ENCODE data around the gene STUB1.
A peak's percentile ranks its signal among the peaks of the same experiment; 100 is the strongest.

Gene STUB1

DNA sequence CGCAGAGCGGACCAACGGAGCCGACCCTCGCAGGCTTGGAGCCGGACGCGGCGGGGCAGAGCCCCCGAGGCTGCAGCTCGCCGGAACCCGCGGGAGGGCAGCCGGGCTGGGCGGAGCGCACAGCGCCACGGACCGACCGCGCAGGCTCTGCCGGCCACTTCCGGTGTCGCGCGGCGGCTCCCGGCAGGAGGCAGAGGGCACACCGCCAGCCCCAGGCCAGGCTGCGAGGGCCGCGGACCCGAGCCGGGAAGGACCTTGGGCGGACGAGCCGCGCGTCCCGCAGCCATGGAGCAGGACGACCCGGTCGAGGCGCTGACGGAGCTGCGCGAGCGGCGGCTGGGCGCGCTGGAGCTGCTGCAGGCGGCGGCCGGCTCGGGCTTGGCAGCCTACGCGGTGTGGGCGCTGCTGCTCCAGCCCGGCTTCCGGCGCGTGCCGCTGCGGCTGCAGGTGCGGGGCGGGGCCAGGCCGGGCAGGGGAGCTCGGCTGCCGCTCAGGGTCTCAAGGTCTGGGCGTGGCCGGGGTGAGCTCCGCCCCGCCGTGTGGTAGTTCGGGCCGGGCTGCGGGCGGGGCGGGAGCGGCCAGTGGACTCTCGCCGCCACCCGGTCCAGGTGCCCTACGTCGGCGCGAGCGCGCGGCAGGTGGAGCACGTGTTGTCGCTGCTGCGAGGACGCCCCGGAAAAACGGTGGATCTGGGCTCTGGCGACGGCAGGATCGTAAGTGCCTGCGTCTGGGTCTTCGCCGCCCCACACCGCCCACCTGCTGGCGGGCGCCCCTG lies 41.0 kb downstream of the STUB1 start, which contains the start of gene ANTKMT:
Gene ANTKMT, plus strand, starts transcription at position 157 of the 775 bp plus-strand sequence. Its CDS starts 129 bp downstream, at position 286.
- H3K4me3 ChIP-seq (replicated peaks; ENCODE audit: insufficient read depth, low read length) = peak within 1 kb of the TSS; percentile 52
- peak; percentile 87 to 89 for DNase-seq (ENCODE audit: low read depth in 1 of 2, low spot score in 1 of 2)
- peaks cover 3% of the 10 kb centered on the region for H3K27me3 ChIP-seq (ENCODE audit: insufficient read depth, poor library complexity, severe bottlenecking)
- TF ChIP-seq POLR2AphosphoS5 (IDR thresholded peaks at IDR 0.05; ENCODE audit: low read depth) (peak; percentile 75), SPI1 (IDR thresholded peaks at IDR 0.05; ENCODE audit: borderline replicate concordance, low read depth) (no peak), GABPA (IDR thresholded peaks at IDR 0.05; ENCODE audit: low read depth) (peak; percentile 85)
- TF ChIP-seq, protein P1, sequence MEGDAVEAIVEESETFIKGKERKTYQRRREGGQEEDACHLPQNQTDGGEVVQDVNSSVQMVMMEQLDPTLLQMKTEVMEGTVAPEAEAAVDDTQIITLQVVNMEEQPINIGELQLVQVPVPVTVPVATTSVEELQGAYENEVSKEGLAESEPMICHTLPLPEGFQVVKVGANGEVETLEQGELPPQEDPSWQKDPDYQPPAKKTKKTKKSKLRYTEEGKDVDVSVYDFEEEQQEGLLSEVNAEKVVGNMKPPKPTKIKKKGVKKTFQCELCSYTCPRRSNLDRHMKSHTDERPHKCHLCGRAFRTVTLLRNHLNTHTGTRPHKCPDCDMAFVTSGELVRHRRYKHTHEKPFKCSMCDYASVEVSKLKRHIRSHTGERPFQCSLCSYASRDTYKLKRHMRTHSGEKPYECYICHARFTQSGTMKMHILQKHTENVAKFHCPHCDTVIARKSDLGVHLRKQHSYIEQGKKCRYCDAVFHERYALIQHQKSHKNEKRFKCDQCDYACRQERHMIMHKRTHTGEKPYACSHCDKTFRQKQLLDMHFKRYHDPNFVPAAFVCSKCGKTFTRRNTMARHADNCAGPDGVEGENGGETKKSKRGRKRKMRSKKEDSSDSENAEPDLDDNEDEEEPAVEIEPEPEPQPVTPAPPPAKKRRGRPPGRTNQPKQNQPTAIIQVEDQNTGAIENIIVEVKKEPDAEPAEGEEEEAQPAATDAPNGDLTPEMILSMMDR (IDR thresholded peaks at IDR 0.05; ENCODE audit: insufficient read depth, low read length) = no peak
- TF ChIP-seq, protein P2, sequence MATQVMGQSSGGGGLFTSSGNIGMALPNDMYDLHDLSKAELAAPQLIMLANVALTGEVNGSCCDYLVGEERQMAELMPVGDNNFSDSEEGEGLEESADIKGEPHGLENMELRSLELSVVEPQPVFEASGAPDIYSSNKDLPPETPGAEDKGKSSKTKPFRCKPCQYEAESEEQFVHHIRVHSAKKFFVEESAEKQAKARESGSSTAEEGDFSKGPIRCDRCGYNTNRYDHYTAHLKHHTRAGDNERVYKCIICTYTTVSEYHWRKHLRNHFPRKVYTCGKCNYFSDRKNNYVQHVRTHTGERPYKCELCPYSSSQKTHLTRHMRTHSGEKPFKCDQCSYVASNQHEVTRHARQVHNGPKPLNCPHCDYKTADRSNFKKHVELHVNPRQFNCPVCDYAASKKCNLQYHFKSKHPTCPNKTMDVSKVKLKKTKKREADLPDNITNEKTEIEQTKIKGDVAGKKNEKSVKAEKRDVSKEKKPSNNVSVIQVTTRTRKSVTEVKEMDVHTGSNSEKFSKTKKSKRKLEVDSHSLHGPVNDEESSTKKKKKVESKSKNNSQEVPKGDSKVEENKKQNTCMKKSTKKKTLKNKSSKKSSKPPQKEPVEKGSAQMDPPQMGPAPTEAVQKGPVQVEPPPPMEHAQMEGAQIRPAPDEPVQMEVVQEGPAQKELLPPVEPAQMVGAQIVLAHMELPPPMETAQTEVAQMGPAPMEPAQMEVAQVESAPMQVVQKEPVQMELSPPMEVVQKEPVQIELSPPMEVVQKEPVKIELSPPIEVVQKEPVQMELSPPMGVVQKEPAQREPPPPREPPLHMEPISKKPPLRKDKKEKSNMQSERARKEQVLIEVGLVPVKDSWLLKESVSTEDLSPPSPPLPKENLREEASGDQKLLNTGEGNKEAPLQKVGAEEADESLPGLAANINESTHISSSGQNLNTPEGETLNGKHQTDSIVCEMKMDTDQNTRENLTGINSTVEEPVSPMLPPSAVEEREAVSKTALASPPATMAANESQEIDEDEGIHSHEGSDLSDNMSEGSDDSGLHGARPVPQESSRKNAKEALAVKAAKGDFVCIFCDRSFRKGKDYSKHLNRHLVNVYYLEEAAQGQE (IDR thresholded peaks at IDR 0.05; ENCODE audit: insufficient replicate concordance, low read depth) = no peak
- peak within 1 kb of the TSS; percentile 84 for H3K27ac ChIP-seq (replicated peaks)

DNA sequence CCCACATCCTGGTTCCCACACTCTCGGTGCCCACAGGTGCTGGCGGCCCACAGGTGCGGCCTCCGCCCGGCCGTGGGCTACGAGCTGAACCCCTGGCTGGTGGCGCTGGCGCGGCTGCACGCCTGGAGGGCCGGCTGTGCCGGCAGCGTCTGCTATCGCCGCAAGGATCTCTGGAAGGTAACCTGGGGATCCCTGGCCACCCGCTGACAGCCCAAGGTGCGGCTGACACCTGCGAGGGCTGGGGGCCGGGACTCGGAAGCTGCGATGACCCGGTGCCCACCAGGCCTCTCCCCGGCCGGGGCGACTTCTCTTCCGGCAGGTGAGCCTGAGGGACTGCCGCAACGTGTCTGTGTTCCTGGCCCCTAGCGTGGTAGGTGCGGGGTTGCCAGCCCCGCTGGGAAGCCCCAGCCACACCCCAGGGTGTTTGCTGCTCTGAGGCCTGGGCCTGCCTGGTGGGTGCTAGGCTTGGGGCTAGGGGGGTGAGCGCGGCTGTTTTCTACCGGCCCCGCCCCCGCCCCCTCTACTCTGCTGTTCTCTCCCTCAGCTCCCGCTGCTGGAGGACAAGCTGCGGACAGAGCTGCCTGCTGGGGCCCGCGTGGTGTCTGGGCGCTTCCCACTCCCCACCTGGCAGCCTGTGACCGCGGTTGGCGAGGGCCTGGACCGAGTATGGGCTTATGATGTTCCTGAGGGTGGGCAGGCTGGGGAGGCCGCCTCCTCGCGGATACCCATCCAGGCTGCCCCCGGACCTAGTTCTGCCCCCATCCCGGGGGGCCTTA lies 41.7 kb downstream of the STUB1 start:
- Histone ChIP-seq H3K27ac (replicated peaks) (peak overlapping the region; percentile 49), H3K4me3 (replicated peaks; ENCODE audit: insufficient read depth, low read length) (peak overlapping the region; percentile 52), H3K27me3 (ENCODE audit: insufficient read depth, poor library complexity, severe bottlenecking) (no peaks in the 10 kb centered on the region)
- TF ChIP-seq, protein P1 (IDR thresholded peaks at IDR 0.05; ENCODE audit: insufficient read depth, low read length) = no peak
- TF ChIP-seq, protein P2 (IDR thresholded peaks at IDR 0.05; ENCODE audit: insufficient replicate concordance, low read depth) = no peak
- TF ChIP-seq POLR2AphosphoS5 (IDR thresholded peaks at IDR 0.05; ENCODE audit: low read depth) = no peak
- DNase-seq (ENCODE audit: low read depth in 1 of 2, low spot score in 1 of 2) = no peak

DNA sequence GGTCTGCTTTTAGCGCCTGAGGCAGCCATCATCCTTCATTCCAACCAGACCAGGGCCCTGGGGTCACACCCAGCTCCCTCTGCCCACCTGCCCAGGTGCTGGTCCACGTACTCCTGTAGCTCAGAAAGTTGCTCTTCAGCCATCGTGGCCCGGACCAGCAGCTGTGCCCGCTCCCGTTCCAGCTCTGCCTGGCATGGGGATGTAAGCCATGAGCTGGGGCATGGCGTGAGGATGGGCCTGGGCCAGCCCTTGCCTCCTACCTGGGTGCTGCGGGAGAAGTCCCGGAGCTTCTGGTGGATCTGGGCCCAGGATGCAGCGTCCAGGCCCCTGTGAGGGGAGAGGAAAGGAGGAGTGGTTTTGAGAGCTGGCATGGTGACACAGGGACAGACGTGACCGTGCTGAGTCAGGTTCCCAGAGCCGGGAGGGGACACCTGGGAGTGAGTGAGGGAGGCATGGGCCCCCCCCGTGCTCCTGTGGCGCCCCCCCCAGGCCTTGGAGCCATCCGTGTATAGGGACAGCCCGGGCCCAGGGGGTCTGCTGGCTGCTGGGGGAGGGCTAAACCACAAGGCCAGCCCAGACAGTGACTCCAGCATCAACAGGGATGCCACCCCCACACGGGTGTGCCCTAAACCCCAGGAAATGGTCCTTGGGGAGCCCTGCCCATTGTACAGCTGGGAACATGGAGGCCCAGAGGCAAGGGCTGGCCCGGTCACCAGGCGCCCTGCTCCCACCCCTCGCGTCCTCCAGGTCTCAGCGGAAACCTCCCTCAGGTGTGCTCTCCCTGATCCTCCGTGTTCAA lies 42.8 kb downstream of the STUB1 start:
- no peaks in the 10 kb centered on the region for H3K27me3 ChIP-seq (ENCODE audit: insufficient read depth, poor library complexity, severe bottlenecking)
- no peak for DNase-seq (ENCODE audit: low read depth in 1 of 2, low spot score in 1 of 2)
- no peak for TF ChIP-seq GABPA (IDR thresholded peaks at IDR 0.05; ENCODE audit: low read depth)
- TF ChIP-seq POLR2AphosphoS5 (IDR thresholded peaks at IDR 0.05; ENCODE audit: low read depth) = peak; percentile 29; the same call in 1 of the 2 replicates
- H3K27ac ChIP-seq (replicated peaks) = no peak overlapping the region
- H3K4me3 ChIP-seq (replicated peaks; ENCODE audit: insufficient read depth, low read length) = no peak overlapping the region
